Suprapubic skin (tissue), 4 donors: ENCODE results near the gene SCCPDH. TPM values are rescaled to one million over a fixed set of nuclear protein-coding genes. Genes with fewer than 3 reads are reported as not detected.

Experiments used
- total RNA-seq, 4 donors: library from RNA; depleted of rRNA; stranded (reverse); fragments of >200 nt; gene quantifications; one replicate each; pipeline ENCODE4 v1.1.0, GENCODE V29; 2016

Gene SCCPDH
- total RNA-seq, 4 donors from 2014 or later, result 4.0 to 11.2 (median 10.0) TPM

Other genes starting within 250 kb of the SCCPDH start
- 10 to 100 TPM; 14.5 to 33.6 (median 18.9) TPM for gene SMYD3, start 217.1 kb upstream of the SCCPDH start, total RNA-seq
- gene TFB2M, start 158.1 kb upstream of the SCCPDH start, total RNA-seq, result 10 to 100 TPM in 3 of 4 donors, 1 to 10 TPM in 1; 9.9 to 15.0 (median 12.1) TPM
- 10 to 100 TPM; 20.2 to 26.2 (median 24.3) TPM for gene CNST, start 158.0 kb upstream of the SCCPDH start, total RNA-seq
- gene AHCTF1, start 207.5 kb downstream of the SCCPDH start, total RNA-seq, result 100 to 1,000 TPM in 1 of 4 donors, 10 to 100 TPM in 3; 32.2 to 106 (median 38.2) TPM